GM21786 (cell line): ENCODE measurements around the gene PAFAH1B1.

Experiments used
- ATAC-seq: cut with Tn5 transposase; IDR thresholded peaks from one replicate; pipeline ENCODE4 v1.9.1; 2021; ENCODE audit not compliant: unreplicated experiment

PAFAH1B1 gene

DNA sequence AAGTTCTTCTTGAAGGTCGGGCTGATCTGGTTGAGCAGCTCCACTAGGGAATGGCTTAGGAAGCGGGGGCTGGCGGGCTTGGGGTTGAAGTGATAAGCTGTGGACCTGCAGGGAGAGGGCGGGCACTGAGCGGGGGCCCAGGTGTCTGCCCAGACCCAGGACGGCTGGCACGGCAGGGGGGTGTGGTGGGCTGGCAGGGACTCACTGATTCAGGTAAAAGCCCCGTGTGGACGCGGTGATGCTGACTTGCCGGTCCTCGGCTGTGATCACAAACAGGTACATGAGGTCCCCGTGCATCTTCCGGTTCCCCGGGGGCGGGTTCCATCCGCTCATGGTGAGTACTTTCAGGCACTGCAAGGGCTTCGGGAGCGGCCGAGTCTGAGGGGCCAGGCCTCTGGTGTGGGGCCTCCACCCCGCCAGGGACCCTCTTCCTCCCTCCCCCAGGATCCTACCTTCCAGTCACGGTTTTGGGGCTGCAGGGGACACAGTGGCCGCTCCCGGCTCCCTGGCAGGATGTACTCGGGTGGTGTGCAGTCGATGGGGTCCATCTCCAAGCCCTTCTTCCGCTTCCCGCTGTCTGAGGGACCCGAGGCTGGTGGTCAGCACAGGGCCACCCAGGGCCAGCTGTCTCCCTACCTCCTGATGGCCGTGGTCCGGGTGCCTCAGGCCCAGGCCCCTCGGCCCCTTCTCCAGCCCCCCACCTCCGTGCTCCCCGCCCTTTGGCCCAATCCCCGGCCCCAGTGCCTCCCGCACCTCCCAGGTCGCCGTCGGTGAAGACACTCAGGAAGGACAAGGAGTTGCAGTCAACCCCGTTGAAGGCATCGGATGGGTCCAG is 107.9 kb downstream of the PAFAH1B1 start:
- ATAC-seq = no peak

DNA sequence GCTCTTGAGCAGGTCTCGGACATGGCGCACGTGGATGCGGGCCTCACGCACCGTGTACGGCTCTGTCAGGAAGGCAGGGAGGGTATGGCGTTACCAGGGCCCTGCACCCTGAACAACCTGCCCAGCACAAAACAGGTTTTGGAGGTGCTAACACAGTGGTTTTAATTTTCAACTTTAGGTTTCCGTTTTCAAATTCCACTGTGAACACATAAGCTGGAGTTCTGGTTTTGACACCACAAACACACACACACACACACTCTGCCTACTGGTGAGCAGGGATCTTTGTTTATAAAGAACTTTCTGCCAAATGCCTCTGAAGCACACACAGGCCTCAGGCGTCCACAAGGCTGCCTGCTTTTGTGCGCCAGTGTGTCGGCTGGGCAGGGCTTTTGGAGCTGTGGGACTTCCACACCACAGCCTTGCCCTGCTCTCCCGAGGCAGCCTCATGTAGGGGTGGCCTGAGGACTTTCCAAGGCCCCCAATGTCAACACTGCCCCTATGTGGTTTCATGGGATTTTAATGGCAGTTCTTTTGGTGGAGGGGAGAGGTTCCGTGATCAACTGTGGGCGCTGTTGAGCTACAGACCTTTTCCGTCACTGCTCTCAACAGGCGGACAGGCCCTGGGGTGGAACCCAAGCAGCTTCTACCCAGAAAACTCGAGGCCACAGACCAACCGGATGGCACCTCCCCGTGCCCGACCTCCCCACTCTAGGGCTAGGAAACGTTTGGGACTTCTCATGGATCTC is 108.7 kb downstream of the PAFAH1B1 start:
- ATAC-seq = no peak

DNA sequence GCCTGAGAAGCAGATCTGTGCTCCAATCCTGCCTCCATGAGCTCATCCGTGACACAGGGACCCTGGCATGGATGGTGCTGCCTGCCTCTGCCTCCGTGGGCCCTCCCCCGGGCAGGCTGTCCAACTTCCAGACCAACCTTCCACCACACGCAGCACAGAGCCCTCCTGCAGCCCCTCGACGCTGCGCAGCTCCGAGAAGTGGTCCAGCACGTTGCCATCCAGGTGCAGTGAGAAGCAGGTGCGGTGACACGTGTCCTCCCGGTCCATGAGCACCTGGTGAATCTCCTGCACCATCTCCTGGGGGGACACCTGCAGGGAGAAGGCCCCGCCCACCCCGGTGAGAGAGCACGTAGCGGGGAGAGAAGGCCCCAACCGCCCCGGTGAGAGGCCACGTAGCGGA is 109.7 kb downstream of the PAFAH1B1 start:
- no peak for ATAC-seq

DNA sequence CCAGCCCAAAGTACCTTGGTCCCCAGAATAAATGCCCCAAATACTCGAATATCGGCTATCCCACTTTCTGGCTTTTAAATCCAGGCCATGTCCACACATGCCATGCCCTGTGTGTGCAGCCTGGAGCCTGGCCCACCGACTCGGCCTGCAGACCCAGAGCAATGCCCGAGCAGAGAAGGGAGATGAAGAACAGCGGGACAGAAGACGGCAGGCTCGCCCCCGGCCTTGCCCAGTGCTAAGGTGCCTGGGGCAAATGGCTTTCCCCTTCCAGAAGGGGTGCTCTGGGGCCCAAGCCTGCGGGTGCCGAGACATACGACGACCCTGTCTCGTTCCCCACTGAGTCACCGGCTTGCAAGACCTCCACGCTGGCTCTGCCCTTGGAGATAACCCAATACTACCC is 110.2 kb downstream of the PAFAH1B1 start:
- ATAC-seq = no peak

DNA sequence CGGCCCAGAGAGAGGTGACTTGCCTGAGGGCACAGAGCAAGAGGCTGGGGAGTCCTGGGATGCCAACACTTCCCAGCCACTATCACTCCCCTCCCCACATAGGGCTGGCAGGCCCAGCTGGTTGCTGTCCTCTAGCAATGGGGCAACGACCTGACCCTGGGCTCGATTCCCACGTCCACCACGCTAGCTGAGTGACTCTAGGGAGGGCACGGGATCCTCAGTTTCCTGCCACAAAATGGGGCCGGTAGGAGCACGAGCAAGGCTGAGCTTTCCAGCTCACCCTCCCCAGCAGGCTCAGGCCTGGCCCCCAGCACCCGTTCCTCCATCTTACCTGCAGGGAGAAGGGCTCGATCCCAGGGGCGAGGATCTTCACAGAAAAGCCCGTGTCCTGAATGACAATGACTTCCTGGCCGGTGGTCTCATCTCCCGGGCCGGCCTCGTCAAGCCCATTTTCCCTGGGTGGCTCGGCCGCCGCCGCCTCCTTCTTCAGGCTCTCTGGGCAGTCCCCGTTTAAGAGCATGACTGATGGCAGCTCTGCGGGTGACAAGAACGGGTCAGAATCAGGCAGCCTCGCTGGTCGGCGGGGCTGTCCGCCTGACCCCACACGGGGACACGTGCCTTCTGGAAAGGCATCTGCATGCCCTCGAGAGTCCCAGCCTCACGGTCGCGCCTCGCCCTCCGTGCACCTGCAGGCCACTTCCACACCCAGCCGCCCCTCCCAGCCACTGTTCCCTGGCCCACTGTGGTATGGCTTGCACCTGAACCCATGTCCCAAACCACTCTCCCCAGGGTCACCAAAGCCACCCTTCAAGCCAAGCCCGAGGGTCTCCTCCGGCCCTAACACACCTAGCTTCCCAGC is 110.8 kb downstream of the PAFAH1B1 start:
- no peak for ATAC-seq

DNA sequence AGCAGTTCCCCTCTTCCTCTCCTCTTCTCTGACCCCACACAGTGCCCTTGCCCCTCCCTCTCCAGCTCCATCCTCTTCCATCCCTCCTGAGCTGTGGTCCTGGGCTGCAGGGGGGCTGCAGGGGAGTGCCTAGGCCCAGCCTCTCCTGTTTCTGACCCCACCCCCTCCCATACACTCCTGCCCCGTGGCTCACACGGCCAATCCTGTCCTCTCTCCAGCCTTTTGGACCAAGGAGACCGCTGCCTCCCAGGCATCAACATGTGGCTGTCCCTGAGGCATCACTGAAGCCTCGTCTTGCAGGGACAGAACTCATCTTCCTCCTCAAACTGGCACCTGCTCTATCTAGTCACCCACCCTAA is 111.4 kb downstream of the PAFAH1B1 start:
- ATAC-seq = no peak

DNA sequence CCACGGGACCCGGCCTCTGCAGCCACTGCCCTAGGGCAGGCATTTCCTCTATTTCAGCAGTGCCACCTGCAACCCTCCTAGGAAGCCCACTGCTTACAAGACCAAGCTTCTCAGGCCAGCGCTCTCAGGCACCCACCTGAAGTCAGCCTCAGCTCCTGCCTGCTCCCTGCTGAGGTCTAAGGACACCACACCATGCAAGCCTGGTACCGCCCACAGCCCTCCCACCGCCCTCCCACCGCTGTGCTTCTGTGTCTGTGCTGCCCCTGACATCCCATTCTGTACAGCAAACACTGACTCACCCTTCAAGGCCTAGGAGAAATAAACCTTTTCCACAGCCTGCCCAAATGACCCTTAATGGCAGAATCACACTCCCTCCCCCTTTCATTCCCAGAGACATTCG is 111.8 kb downstream of the PAFAH1B1 start:
- ATAC-seq = no peak

DNA sequence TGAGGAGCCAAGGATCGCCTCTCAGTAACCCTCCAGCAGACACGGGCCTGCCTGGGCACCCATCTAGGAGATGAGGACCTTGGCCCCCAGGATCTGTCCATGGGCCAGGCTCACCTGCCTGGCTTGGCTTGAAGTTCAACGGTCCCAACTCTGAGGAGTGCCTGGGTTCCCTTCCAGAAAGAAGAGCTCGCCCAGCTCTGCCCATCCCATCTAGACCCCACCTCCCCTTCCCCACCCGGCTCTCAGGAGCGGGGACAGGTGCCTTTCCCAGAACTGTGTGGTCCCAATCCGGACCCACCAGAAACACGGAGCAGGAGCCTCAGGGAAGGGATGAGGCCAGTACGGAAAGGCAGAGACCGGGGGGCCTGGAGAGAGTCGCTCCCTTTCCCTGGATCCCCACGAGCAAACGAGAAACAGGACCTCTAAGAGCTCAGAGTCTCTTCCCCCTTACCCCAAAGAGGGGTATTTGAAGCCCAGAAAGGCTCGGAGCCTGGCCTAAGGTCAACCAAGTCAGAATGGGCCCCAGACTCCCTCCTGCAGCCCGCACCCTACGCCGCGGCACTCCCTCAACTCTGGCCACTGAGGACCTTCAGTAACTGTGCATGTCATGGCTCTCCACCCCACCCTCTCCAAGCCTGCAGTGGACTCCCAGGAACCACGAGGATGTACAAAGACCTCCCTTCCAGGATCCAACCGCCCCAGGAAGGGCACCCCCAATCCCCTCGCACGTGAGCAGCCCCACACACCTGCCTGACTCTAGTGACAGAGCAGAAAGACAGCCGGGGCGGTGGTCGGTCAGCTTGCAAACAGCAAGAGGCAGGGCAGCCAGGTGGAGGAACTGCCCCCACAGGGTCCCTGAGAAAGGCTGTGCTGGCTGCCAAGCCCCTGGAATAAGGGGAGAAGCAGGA is 112.7 kb downstream of the PAFAH1B1 start:
- ATAC-seq = no peak

DNA sequence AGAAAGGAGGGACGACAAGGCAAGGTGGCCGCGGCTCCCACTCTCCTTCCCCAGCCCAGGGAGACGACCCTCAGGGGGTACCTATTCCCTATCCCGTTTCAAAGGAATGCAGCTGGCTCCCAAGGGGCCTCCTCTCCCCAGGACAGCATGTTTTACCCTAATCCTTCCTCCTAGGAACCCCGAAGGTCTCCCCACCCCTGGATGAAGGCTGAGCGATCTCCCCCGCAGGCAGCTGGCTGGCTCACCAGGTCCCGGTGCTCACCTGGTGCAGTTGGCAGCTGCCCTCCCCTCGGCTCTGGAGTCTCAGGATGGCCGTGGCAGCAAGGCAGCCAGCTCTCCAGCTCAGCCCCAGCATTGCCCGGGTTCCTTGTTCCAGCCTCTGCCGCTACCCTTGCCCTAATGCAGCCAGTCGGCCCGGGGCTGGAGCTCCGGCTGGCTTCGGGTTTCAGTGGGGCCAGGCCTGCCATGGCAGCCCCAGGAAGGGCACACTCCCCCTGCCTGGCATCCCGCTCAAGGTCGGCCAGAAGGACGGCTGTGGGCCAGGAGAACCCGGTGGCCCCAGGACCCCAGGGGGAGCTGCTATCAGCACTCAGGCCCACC is 113.6 kb downstream of the PAFAH1B1 start:
- ATAC-seq = no peak

DNA sequence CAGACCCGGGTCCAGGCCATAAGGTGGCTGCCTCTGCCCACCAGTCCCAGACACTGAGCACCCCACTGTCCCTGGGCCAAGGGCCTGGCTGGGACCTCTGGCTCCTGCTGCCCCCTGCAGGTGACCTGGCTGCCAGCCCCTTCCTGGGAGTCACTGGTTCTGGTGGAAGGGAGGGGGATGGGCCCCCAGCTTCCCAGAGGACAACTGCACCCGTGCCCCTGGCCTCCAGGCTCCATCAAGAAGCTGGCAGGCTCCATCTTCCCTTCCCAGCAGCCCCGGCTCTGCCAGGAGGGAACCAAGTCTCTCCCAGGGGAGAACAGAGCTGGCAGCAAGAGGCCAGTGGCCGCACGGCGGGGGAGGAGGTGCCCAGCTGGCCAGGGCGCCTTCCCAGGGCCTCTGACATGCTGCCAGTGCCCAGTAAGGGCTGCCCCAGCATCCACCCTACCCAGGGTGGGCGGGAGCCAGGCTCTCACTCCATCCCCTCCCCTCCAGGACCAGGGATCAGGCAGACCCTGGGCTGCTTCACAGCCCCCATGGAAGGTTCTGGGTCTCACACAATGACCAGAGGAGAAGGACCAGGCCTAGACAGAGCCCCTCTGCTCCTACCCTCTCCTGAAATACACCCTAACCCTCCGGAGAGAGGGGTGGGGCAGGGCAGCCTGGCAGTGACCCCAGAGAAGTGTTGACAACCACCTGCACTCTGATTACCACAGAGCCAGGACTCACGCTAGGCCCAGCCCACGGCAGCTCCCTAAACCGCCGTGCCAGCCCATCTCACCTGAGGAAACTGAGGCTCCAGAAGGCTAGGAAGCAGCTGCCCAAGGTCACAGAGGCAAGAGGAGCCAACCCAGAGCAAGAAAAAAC is 114.5 kb downstream of the PAFAH1B1 start:
- ATAC-seq = no peak

DNA sequence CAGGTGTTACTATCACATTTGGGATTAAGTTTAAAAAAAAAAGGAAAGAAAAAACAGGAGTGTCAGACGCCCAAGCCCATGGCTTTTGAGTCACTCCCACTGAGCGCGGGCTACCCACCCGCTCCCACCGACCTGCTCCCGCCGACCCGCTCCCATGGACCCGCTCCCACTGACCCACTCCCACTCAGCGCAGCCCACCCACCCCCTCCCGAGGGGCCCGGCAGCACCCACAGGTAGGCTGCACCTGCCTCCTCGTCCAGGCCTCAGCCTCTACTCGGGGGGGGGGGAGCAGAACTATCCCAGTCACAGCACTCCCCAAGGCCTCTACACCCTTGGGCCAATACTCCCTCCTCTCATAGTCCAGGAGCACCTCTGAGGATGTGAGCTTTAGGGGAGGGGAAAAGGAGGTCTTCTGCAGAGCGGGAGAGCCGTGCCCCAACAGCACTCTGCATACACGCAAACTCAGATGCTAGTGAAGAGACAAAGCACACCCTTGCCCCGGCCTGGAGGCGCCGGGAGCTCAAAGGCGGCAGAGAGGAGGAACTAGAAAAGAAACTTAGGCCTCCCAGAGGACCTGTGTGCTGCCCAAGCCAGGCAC is 115.2 kb downstream of the PAFAH1B1 start:
- no peak for ATAC-seq

DNA sequence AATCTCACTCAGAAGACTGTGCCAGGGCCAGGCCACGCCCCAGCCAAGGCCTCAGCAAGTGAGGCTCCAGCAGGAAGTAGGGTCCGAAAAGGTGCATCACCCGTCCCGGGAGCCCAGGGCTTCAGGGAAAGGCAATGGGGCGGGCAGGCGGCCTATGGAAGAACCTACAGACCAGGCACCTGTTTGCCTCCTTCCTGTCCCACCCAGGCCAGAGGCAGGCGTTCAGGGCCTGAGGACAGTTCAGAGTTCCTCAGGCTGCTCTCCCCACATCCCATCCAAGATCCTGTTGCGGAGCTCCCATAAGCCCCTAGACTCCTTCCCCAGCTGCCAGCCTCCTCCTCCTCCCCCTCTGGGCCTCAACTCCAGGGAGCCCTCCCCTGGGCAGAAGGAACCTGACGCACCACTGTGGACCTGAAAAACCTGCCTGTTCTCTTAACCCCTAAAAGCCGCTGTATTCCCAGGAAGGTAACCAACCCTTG is 115.8 kb downstream of the PAFAH1B1 start:
- peak; percentile 42 for ATAC-seq

DNA sequence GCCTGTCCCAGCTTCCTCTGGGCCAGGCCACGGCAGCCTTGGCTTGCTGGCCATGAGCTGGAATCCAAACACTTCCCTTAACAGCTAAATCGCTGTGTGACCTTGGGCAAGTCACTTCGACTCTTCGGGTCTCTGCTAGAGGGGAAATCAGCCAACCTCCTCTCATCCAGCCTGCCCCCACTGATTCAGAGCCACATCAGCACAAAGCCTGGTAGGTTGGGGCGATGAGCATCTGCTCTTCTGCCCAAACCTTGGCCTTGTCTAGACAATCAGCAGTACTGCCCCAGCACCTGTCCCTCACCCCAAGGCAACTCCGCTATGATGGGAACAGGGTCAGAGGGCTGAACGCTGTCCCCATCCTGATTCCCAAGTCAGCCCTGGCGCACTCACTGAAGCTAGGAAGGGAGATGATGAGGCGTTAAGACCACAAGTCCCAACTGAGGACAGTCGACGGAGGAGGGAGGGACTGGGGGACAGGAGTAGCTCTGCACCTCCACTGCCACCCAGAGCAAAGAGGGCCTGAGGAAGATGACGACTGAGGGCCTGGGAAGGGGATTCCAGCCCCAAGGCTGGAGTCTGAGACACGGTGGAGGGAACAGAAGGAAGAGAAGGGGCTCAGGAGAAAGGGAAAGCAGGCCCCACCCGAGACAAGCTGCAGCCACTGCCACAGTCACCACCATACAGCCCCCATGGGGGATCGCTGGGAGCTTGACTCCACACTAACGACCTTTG is 116.8 kb downstream of the PAFAH1B1 start:
- ATAC-seq = no peak

DNA sequence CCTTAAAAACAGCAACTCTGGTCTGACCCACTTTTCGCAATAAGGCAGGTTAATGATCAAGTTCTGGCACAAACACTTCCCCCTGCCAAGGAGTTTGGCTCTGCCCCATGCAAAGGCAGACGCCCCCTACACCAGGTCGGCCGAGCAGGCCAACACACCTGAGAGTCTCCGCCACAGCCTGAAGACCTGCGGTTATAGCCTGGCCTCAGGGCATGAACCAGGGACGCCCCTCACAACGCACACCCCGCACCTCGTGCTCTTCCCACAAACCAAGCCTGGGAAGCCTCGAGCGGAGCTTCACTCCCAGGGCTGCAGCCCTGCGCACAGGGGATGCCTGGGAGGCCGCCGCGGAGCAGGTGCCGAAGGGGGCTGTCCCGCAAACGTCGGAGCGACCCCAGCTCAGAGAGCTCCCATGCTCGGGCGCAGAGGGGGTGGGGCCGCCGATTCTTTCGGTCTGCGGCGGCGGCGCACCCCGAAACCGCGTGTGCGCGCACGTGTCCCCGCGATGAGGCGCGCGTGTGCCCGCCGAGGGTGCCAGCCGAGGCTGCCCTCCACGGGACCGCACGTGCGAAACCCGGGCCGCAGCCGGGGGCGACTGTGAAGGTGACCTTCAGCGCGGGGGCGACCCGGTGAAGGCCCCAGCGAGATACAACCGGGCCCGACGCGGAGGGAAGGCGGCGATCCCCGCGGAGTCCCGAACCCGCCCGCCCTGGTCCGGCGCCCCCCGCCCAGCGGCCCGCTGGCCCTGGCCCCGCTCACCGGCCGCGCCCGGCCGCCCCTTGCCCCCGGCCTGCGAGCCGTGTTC is 117.6 kb downstream of the PAFAH1B1 start:
- peak; percentile 9 for ATAC-seq

DNA sequence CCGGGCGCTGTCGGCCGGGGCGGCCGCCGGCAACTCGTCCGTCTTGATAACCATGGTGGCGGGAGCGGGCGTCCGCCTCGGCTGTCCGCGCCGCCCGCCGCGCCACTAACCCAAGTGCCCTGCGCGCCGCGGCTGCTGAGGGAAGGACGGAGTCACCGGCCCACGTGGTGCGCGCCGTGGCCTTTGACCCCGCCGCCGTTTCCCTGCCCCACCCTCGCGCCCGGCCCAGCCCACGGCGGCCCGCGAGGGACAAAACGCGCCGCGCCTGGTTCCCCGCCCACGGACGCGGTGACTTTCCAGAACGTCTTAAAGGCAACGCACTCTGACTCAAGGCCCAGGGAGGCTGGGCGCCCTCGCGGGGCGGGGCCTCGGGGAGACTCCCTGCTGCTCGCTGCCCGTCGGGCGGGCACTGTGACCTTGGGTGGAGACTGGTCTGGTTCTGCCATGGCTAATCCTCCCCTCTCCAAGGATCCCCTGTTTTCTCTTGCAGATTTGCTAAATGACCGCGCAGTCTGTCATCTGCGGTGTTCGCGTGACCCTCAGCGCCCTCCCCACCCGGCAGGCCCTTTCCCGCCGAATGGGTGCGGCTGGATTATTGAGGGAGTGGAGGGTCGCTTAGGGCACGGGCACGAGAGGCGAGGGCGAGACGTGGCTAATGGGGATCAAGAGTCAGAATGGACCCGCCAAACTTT is 118.3 kb downstream of the PAFAH1B1 start, which contains the start of gene CLUH:
Gene CLUH, minus strand, starts transcription at position 157 of the 692 bp plus-strand sequence. Its CDS starts 103 bp downstream, at position 54.
- ATAC-seq = peak; percentile 67

DNA sequence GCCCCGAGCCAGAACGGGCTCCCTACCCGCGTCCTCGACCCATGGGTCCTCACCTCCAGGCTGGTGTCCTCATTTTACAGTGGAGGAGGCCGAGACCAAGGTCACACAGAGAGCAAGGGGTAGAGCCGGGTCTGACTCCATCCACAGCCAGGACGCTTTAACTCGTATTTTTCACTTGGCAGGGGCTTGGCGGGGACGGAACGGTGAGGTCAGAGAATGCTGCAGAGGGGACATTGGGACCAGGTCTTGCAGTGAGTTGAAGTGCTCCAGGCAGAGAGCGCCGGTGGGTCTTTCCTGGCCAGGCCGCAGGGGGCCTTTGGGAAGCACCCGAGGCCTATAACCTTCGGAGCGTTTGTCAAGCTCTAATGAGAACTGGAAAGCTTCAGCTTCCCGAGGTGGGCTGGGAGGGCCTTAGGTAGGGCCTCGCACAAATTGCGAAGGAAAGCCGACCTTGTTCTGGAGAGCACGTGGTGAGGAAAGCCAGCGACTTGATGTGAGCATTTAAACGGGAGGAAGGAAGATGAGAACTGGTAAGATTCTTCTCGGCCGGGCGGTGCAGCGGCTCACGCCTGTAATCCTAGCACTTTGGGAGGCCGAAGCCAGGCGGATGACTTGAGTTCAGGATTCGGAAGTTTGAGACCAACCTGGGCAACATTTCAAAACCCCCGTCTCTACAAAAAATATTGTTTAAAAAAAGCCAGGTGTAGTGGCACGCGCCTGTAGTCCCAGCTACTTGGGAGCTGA is 119.0 kb downstream of the PAFAH1B1 start:
- no peak for ATAC-seq
